Ecto neural progenitor cell (in vitro differentiated cells): Measurements from ENCODE around the gene GADD45B.
A peak's percentile ranks its signal among the peaks of the same experiment; 100 is the strongest.
"Not testable (repeated sequence)": the region's sequence is repeated elsewhere in the genome, so short reads cannot be mapped to it uniquely, and the experiment has no call there.

Experiments used
- DNase-seq: peaks from one replicate; pipeline ENCODE4 v3.0.0-alpha.2; 2018; ENCODE audit warnings: low spot score

GADD45B gene

DNA sequence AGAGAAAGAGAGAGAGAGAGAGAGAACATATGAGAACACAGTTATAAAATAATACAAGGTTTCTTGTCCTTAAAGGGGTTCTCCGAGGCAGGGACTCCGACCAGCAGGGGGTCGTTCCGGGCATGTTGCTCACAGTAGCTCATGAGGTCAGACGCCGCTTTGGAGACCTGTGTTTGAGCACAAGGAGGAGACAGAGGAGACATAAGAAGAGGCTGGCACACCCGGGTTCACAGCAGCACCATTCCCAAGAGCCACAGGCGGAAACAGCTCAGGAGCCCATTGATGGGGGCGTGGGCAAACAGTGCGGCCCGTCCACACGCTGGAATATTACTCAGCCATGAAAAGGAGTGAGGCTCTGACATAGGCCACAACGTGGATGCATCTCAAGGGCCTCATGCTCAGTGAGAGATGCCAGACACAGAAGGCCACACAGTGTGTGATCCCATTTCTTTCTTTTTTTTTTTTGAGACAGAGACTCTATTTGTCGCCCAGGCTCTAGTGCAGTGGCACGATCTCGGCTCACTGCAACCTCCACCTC, 39.1 kb downstream of the GADD45B start:
- DNase-seq: no peak

DNA sequence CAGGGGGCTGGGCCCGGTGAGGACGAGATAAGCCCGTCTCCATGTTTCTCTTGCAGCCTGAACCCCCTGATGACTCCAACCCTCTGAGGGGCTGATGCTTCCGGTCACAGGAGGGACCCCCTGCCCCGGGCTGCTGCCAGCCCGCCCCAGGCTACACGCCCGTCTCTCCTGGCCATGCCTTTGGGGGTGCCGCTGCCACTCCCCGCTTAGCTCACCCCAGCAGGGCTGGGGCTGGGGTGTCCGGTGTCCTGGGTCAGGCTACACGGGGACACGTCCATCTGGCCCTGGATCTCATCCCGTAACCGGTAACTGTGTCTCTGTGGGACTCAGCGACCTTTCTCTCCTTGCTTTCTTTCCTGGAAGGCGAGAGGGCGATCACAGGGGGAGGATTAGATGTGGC, 40.8 kb downstream of the GADD45B start:
- DNase-seq: no peak

DNA sequence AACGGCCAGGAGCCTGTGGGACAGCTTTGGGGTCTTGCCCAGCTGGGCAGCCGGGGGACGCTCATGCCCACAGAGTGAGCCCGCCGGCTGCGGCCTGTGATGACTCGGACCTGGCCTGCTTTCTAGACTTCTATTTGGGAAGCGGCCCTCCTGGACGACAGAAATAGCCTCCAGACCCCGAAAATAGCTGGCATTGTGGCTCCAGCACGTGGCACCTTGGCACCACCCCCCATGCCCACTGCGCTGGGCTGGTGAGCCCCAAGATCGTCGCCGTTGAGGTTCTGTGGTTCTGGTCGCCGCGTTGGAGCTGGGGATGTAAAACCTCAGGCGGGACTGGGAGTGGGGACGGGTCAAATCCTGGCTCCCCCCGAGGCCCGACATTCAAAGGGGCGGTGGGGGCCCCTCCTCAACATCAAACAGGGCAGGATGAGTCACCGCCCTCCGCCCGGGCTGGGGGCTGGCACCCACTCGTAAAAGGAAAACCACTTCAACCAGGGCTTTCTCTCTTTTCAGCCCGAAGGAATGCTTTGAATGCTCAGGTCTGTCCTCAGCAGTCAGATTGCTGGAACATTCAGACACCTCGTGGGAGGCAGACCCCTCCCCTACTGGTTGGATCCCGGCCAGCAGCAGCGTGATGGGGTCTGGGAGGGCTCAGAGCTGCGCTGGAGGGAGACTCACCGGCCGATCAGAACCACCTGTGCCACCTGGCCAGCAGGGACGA, 42.1 kb downstream of the GADD45B start:
- DNase-seq: no peak

DNA sequence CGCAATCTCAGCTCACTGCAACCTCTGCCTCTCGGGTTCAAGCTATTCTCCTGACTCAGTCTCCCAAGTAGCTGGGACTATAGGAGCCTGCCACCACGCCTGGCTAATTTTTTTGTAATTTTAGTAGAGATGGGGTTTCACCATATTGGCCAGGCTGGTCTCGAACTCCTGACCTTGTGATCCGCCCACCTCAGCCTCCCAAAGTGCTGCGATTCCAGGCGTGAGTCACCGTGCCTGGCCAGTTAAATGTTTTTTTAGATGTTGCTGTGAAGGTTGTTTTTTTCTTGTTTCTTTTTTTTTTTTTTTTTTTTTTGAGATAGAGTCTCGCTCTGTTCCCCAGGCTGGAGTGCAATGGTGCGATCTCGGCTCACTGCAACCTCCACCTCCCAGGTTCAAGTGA, 42.9 kb downstream of the GADD45B start:
- not testable (repeated sequence) for DNase-seq

DNA sequence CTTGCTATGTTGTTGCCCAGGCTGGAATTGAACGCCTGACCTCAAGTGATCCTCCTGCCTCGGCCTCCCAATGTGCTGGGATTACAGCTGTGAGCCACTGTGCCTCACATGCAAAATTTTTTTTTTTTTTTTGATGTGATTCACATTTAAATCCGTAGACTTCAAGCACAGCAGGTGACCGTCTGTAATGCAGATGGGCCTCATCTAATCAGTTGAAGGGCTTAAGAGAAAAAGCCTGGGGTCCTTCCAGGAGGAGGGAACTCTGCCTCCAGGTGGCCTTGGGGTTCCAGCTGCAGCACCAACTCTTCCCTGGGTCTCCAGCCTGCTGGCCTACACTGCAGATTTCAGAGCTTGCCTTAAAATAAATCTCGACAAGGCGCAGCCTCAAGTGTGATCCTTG, 43.6 kb downstream of the GADD45B start:
- DNase-seq: no peak

DNA sequence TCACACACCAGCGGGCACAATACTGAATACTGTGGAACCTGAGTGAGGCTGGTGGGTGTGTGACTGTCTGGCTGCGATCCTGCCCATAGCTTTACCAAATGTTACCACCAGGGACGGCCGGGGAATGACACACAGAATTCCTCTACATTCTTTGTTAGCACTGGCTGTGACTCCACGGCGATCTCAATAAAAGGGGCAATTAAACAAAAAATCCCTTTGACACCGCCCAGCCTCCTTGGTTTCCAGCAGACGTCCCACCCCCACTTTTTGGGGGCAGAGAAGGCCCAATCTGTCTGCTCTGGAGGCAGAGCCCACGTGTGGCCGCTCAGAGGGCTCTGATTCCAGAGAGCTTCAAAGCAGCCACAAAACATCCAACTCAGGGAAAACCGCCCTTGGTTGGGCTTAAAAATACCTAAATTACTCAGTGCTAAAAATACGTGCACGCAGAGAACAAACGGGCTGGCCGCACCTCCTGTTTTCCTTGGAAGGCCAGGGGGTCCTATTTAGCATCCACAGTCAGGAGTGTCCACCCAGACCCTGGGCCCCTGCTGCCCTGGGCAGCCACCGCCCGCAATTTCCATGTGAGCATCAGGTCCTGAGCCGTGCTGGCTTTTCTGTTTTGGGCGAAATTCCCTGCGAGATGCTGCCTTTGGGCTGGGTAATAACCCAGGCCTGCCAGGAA, 47.8 kb downstream of the GADD45B start:
- DNase-seq: peak; percentile 57

DNA sequence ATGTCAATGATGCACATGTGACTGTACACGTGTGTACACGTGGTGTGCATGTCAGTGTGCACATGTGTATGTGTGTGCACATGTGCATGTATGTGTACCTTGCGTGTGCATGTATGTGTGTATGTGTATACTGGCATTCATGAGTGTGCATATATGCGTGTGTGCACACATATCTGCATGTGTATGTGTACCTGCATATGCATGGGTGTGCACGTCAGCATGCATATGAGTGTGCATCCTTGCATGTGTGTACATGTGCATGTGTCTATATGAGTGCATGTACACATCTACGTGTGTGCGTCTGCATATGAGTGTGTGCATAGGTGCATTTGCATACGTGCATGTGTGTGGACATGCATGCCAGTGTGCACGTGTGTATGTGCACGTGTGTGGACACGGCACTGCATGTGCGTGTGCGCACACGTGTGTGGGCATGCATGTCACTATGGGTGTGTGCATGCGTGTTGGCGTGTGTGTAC, 48.5 kb downstream of the GADD45B start:
- no peak for DNase-seq

DNA sequence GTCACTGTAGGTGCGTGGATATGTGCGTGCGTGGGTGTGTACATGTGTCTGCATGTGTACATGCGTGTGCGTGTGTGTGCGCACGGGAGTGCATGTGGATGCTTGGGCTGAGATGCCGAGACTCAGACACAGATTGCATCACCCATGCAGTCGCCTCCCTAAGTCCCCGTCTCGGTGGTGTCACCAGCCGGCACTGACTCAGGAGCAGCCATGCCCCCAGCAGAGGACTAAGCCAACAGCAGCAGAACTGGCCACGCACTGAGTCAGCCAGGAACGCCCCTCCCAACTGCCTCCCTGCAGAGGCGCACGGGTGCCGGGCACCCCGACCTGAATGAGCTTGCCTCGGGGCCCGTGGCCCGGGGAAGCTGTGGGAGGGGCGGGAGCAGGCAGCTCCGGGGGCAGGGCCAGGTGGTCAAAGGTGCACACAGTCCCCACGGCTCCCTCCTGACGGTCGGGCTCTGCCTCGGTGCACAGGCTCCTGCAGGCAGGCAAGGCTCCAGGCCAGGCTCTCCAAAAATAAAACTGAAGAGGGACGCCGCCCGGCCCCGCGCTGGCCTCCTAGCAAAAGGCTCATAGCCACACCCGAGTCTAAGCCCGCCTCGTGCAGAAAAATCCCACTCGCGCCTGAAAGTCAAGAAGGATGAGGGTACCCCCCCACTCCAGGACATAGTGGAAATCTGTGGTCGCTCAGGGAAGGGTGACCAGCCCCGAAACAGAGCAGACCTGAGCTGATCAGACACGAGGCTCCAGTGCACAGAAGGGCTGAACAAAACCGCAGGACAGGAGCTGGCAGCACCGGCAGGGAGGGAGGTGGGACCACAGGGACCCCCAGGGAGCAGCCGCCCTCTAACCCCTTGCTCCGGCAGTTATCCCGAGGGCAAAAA, 49.2 kb downstream of the GADD45B start:
- DNase-seq: no peak

DNA sequence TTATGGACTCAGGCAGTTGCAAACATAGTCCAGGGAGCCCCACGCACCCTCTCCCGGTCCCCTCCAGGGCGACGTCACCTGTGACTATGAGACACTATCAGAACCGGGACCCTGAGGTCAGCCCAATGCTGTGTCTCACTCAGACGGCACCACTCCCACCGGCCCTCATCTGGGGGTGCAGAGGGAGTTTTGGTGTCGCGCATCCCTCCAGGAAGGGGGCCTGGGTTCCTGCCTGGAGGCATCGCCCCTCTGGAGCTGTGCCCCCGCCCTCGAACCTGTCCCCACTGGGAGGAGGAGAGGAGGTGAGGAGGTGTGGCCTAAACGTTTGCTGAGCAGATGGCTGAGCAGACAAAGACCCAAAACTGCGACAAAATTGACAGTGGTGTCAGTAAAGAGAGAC, 51.2 kb downstream of the GADD45B start:
- no peak for DNase-seq

DNA sequence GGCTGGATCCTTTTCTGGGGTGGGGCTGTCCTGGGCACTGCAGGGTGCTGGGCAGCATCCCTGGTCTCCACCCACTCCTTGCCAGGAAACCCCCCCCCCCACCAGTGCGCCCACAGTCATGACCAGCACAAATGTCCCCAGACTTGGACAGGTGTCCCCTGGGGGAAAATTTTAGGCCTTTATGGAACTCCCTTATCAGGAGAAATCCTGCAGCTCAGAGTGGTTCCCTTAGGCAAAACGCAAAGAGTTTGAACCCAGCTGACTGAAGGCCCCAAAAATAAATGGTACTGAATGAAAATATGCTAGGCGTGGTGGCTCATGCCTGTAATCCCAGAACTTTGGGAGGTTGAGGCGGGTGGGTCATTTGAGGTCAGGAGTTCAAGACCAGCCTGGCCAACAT, 51.8 kb downstream of the GADD45B start:
- DNase-seq: no peak
